HL-60 (cell line): ENCODE results near the gene ORAI3.

Source experiments
- DNase-seq, 2 experiments: peaks; one replicate each; pipeline ENCODE4 v3.0.0-alpha.2; 2010 to 2020; ENCODE audit warnings: low read depth in 1 of 2, low spot score in 1 of 2
- H3K27ac ChIP-seq: fragments of 250-450 bp; sonication (Bioruptor Pico); replicated peaks from 2 replicates; pipeline ENCODE4 v1.5.1; 2020; ENCODE audit warnings: mild to moderate bottlenecking, moderate library complexity
- H3K27me3 ChIP-seq: fragments of 250-450 bp; sonication (Bioruptor Pico); 2 replicates; pipeline ENCODE4 v1.5.1; 2021; ENCODE audit warnings: mild to moderate bottlenecking, moderate library complexity; ENCODE audit not compliant: insufficient read depth, poor library complexity, severe bottlenecking
- H3K4me3 ChIP-seq: replicated peaks from 2 replicates; pipeline ENCODE4 v1.5.1; 2011; ENCODE audit warnings: mild to moderate bottlenecking, control low read depth, low read length; ENCODE audit not compliant: insufficient read depth
- CTCF ChIP-seq: IDR thresholded peaks from one replicate; pipeline ENCODE4 v1.5.1; 2011; ENCODE audit warnings: low read length, control low read depth, inconsistent platforms; ENCODE audit not compliant: insufficient read depth
- GABPA ChIP-seq: IDR thresholded peaks from 2 replicates; pipeline ENCODE4 v1.6.1; 2012; ENCODE audit warnings: low read depth
- POLR2AphosphoS5 ChIP-seq: IDR thresholded peaks from 2 replicates; pipeline ENCODE4 v1.6.1; 2012; ENCODE audit warnings: low read depth
- REST ChIP-seq: IDR thresholded peaks from 2 replicates; pipeline ENCODE4 v1.6.1; 2012; ENCODE audit warnings: low read depth; ENCODE audit not compliant: insufficient replicate concordance
- SPI1 ChIP-seq: IDR thresholded peaks from 2 replicates; pipeline ENCODE4 v1.6.1; 2012; ENCODE audit warnings: low read depth, mild to moderate bottlenecking, borderline replicate concordance

Gene ORAI3

GRCh38 chr16:30912794-30913412 lies 36.0 kb upstream of the ORAI3 start:
- DNase-seq = no peak
- Histone ChIP-seq H3K27ac (no peak overlapping the region), H3K4me3 (no peak overlapping the region), H3K27me3 (no peaks in the 10 kb centered on the region)
- TF ChIP-seq SPI1 (no peak), REST (no peak), POLR2AphosphoS5 (no peak), GABPA (no peak), CTCF (no peak)

GRCh38 chr16:30914830-30915229 lies 34.0 kb upstream of the ORAI3 start:
- Histone ChIP-seq H3K4me3 (no peak overlapping the region), H3K27me3 (no peaks in the 10 kb centered on the region), H3K27ac (no peak overlapping the region)
- DNase-seq = no peak
- TF ChIP-seq GABPA = no peak
- no peak for TF ChIP-seq POLR2AphosphoS5
- no peak for TF ChIP-seq CTCF
- no peak for TF ChIP-seq SPI1
- TF ChIP-seq REST = no peak

- H3K27ac ChIP-seq = no peak overlapping the region
- no peak overlapping the region for H3K4me3 ChIP-seq
- no peak for DNase-seq
- no peak for TF ChIP-seq SPI1
- no peak for TF ChIP-seq CTCF
- TF ChIP-seq GABPA = no peak
- no peak for TF ChIP-seq REST
- no peak for TF ChIP-seq POLR2AphosphoS5
- no peaks in the 10 kb centered on the region for H3K27me3 ChIP-seq
Observed at GRCh38 chr16:30918614-30919013, 30.3 kb upstream of the ORAI3 start.
